Measurements from ENCODE around the gene SYT7. TPM values are rescaled to one million over a fixed set of nuclear protein-coding genes. Genes with fewer than 3 reads are reported as not detected.
"Not testable (repeated sequence)": the region's sequence is repeated elsewhere in the genome, so short reads cannot be mapped to it uniquely, and the experiment has no call there.

The SYT7 gene, protein sequence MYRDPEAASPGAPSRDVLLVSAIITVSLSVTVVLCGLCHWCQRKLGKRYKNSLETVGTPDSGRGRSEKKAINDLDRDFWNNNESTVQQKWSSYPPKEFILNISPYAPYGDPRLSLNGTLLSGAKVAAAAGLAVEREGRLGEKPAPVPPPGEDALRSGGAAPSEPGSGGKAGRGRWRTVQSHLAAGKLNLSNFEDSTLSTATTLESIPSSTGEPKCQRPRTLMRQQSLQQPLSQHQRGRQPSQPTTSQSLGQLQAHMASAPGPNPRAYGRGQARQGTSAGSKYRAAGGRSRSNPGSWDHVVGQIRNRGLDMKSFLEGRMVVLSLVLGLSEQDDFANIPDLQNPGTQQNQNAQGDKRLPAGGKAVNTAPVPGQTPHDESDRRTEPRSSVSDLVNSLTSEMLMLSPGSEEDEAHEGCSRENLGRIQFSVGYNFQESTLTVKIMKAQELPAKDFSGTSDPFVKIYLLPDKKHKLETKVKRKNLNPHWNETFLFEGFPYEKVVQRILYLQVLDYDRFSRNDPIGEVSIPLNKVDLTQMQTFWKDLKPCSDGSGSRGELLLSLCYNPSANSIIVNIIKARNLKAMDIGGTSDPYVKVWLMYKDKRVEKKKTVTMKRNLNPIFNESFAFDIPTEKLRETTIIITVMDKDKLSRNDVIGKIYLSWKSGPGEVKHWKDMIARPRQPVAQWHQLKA
- total RNA-seq (2014; rRNA removed; shearing (Covaris generic)) = 0.29 and 0.47 TPM in 2 replicates
- 0.63 and 1.0 TPM in 2 replicates for polyA plus RNA-seq (2014; cell fraction: nucleus; rRNA removed)

DNA sequence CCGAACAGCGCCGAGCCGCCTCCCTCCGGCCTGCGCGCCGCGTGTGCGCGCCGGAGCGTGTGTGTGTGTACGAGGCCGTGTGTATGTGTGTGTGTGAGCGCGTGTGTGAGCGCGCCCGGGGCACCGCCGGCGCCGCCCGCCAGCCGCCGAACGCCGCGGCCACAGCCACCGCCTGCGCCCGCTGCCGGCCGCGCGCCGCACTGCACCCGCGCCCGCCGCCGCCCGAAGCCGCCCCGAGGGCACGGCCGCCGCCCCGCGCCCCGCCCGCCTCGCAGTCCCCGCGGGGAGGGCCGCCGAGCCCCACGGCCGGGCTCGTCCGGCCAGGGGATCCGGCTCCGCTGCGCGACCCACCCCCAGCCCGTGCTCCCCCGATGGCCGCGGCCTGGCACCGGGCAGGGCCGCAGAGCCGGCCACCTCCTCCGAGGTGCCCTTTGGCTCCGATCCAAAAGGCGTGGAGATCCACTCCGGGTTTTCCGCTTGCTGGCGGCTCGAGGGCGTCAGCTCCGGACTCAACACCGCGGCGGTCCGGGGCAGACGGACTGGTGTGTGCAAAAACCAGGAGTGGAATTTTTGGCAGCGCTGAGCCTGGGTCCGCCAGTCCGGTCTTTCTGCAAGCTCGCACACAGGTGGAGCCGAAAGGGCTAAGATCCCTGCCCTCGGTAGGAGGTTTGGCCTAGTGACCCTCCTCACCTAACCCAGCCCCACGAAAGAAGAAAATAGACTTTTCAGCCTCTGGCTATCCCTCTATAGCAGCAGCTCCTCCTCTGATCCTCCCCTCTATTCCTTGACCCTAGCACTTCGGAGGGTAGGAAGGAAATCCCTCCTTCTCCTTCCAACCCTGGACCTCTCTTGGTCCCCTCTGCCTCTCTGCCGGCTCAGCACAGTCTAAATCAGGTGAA lies at the start of gene SYT7:
SYT7 (minus strand) TSS at position 47 of the 899 bp plus-strand sequence. CDS start 256 bp downstream, outside the sequence.
- DNase-seq (ENCODE audit: extremely low read depth, low read depth) = peak; percentile 85

DNA sequence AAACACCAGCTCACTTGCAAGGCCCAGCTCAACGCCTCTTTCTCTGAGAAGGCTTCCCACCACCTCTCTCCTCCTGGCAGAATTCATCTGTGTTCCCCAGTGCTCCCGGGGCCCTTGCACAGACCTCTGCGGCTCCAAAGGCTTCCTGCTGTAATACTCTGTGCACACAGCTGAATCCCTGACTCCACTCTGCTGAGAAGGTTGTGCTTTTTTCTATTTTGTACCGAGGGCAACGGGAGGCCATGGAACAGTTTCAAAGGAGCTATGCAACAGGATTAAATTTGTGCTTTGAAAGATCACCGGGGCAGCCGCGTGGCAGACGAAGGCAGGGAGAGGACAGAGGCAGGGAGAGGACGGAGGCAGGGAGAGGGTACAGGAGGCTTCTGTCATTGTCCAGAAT lies 49.2 kb upstream of the SYT7 start:
- DNase-seq (ENCODE audit: extremely low read depth, low read depth) = no peak

DNA sequence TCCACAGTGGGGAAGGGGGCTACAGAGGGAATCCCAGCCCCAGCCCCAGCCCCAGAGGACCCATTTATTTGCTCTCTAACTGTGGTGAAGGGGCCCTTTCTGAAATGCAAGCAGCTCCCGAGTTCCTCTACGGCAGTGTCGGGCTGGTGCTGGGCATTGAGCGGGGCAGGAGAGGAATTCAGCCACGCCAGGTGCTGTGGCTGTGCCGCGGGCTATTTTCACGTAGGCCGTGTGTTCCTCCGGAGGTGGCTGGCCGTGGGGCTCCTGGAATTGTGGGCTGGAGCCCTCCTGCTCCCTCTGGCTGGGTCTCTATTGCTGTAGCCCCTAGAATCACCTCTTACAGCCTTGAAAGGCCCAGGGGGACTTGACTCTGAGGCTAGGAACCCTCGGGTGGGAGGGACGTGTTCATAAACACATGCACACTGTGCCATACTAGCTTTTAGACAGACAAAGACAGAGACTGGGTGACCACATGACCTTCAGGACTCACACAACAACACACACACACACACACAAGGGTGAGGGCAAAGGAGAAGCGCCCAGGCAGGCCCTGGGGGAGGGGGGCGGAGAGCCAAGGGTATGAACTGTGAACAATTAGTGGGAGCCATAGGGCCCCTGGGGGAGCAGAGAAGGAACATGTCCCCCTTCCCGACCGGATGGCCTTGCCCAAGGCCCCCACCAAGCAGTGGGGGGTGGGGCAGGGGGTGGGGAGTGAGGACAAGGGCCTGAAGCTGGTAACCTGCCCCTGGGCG lies 48.4 kb upstream of the SYT7 start:
- DNase-seq (ENCODE audit: extremely low read depth, low read depth) = no peak

DNA sequence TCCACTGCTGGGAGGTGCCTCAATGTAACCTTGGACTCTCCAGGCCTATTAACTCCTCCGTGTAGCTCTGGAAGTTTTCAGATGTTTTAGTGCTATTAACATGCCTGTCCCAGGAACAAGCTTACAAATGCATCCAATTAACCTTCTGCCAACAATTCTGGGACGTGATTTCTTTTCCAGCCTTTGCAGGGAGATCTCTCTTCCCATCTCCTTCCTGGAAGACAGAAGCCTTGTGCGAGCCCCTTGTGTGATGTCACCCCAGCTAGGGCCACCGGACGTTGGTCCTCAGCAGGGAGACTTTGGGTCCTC lies 47.7 kb upstream of the SYT7 start:
- DNase-seq (ENCODE audit: extremely low read depth, low read depth) = no peak

DNA sequence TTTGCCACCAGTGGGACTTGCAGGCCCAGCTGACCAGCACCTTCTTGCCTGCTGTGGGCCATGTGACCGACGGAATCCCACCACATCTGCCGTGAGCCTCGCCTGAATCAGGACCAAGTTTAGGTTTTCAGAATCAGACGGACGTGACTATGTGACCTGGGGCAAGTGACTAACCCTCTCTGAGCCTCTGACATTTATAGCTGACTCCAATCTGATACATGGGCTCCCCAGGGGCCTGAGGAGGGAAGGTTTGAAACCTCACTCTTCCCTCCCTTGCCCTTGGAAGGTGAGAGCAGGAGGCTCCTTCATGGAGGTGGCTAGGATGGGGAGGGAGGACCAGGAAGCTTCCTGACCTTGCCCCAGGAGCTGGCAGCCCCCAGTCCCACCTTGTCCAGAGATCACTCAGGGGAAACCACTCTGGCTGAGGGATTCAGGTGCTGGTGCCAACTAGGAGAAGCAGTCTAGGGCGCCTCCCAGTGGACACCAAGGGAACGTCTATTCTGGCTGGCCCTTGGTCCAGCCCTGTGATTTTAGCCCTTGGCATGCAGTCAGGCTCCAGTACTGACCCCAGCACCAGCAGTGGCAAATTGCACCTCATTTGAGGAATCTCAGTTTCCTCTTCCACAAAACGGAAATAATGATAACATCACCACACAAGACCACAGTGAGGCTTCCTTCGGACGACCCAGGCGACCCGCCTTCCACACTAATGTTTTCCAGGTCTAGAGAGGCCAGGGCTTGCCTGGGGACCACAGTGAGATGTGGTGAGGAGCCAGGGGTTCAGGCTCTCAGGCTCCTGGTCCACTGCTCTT lies 47.2 kb upstream of the SYT7 start:
- DNase-seq (ENCODE audit: extremely low read depth, low read depth) = peak; percentile 11

DNA sequence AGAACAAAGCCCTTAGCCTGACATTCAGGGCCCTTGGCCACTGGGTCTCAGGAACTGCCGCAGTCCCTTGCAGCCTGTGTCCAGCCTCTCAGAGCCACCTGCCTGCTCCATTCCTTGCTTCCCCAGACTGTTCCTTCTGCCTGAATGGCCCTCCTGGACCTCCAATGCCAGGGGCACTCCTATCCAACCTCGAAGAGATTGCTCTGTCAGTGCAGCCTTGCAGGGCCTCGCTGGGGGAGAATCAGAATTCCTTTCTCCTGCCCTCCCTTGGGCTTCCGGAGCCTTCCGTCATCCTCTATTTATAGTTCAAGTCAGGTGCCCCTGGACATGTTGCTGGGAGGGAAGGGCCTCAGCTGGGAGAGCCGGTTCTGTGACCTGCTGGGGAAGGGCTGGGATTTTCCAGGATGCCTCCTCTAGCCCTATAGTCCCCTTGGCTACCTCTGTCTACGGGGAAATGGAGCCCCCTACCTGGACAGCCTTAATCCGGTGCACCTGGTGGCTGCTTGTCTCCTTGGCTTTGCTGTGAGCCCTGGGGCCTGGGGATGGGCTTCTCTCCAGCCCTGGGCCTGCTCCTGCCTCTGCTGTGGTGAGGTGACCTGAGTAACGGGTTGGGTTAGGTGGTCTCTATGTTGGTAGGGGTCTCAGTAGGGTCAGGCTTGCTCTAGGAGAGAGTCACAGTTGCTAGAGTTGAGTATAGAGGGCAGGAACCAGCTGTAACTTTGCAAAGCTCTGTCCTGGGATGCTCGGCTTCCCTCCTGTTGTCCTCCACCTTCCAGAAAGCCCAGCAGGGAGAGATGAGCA lies 45.9 kb upstream of the SYT7 start:
- DNase-seq (ENCODE audit: extremely low read depth, low read depth) = no peak

DNA sequence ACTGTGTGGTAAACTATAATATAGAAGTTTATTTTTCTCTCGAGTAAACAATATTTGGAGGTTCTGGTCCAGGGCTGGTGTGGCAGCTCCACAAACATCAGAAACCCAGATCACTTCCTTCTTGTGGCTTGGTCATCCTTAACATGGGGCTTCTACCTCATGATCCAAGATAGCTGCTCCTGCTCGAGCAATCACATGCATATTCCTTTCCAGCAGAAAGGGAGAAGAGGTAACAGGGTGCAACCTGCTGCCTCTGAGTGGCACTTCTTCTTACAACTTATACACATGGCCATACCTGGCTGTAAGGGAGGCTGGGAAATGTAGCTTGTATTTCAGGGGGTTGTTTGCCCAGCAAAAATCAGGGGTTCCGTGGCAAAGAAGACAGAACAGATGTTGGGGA lies 44.6 kb upstream of the SYT7 start:
- no peak for DNase-seq (ENCODE audit: extremely low read depth, low read depth)

DNA sequence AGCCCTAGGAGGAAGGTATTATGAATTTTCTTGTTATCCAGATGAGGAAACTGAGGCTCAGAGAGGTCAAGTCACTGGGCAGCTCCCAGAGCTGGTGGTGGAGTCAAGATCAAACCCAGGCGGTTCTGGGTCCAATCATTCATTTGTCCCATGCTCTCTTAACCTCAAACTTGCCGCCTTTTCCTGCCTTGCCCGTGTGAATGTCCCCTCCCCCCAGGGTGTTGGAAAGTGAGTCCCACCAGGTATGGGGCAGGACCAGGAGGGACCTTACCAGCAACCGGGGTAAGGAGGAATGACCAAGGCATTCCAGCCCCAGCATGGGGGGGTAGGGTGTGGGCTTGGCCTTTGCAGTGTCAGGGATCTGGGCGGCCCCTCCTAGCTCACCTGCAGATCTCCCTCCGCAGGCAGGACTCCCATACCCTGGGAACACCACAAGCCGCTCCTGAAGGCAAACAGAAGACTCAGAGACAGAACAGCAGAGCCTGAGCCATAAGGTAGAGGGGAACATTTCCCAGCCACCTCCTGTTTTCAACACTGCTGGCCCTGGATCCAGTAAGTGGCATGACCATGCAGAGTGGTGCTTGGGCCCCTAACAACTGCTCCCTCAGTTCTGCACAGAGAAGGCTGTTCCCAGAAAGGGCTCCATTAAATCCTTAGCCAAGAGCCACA lies 41.2 kb upstream of the SYT7 start:
- no peak for DNase-seq (ENCODE audit: extremely low read depth, low read depth)

DNA sequence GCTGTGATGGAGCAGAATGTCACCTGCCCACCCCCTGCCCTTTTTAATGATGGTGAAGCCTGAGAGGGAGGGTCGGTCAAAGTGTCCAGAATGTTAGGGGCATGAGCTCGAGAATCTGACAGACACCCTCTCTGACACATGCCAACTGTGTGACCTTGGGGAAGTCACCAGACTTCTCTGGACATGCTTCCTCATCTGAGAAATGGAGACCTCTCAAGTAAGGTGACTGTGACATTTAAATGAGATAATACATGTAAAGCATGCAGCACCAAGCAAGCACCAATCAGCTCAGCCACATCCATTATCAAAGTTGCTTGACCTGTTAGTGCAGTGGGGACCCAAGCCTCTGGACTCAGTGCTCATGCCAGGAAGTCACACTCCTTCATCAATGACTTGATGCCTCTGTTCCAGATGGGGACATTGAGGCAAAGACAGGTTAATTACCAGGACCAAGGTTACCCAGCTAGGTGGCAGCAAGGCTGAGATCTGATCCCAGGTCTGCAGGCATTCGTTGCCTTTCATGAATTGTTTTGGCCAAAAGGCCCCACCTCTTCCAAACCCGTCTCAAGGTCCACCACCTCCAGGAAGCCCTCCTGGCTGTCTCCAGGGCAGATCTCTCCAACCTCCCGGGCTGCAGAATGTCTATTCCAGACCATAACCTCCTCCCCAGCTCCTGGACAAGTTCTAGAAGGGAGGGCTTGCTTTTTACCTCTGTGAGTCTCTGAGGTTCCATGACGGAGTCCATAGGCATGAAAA lies 38.8 kb upstream of the SYT7 start:
- DNase-seq (ENCODE audit: extremely low read depth, low read depth) = no peak

DNA sequence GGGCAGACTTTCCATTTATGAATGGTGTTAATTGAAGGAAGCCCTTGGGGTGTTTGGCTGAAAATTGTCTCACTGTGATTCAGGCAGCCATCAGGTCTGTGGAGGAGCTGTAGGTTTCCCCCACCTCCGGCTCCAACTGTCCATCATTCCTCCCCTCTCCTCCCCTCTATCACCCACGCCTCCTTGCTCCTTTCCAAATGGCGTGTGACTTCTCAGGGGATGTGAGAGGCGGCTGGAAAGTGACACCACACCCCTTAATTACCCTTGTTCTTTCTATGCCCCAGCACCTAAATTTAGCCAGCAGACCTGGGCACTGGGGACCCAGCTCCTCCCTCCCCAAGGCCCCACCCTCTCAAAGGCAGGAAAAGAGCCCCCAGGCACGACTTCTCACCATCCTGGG lies 38.1 kb upstream of the SYT7 start:
- DNase-seq (ENCODE audit: extremely low read depth, low read depth) = no peak

DNA sequence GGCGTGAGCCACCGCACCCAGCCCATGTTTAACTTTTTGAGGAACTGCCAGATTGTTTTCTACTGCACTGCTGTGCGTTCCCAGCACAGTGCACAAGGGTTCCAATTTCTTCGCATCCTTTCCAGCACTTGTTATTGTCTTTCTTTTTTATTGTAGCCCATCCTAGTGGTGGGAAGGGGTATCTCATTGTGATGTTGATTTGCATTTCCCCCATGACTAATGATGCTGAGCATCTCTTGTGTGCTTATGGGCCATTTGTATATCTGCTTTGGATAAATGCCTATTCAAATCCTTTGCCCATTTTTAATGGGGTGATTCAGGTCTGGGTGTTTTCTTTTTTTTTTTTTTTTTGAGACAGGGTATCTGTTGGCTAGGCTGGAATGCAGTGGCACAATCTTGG lies 36.6 kb upstream of the SYT7 start:
- DNase-seq (ENCODE audit: extremely low read depth, low read depth) = no peak

DNA sequence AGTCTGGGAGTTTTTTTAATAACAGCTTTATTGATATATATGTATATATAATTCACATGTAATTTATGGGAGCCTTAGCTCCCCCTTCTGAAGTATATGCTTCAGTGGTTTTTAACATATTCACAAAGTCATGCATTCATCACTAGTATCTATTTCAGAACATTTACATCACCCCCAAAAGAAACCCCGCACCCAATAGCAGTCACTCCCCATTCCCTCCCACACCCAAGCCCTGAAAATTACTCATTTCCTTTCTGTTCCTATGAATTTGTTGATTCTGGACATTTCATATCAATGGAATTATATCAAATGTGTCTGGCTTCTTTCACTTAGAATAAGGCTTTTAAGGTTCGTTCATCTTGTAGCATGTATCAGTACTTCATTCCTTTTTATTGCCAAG lies 35.6 kb upstream of the SYT7 start:
- DNase-seq (ENCODE audit: extremely low read depth, low read depth) = no peak

DNA sequence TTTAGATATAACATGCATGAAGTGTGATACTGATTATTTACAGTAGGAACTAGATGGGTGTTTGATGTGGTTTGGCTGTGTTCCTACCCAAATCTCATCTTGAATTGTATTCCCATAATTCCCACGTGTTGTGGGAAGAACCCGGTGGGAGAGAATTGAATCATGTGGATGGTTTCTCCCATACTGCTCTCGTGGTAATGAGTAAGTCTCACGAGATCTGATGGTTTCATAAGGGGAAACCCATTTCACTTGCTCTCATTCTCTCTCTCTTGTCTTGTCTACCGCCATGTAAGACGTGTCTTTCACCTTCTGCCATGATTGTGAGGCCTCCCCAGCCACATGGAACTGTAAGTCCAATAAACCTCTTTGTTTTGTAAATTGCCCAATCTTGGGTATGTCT lies 33.9 kb upstream of the SYT7 start:
- not testable (repeated sequence) for DNase-seq (ENCODE audit: extremely low read depth, low read depth)

DNA sequence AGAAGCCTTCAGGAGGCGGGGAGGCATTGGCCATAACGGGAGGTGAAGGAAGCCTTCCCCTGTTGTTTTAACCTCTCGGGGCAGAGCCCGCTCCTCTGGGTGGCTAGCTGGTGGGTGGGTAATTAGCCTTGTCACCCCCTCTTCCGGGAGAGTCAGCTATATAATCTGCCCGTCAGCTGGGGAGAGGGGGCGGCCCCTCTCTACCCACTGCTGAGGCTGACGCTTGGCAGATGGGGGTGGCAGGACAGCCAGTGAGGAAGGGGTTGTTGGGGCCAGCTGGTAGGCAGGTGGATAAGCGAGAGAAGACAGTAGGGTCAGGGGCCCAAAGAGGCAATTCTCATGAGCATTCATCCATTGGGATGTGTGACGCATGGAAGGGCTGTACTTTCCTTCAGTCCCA lies 33.0 kb upstream of the SYT7 start:
- no peak for DNase-seq (ENCODE audit: extremely low read depth, low read depth)

DNA sequence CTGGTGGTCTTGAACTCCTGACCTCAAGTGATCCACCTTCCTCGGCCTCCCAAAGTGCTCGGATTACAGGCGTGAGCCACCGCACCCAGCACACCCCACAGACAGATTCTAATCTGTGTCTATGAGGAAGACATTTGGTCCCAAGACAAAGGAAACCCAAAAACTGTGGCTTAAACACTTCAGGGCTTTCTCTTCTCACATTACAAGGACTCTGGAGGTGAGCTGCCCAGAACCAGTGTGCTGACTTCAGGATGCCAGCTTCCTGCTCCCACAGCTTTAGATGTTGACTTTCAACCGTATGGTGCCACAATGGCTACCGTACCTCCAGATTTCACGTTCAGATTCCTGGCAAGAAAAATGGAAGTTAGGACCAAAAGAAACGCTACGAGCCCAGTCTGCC lies 32.2 kb upstream of the SYT7 start:
- DNase-seq (ENCODE audit: extremely low read depth, low read depth) = no peak

DNA sequence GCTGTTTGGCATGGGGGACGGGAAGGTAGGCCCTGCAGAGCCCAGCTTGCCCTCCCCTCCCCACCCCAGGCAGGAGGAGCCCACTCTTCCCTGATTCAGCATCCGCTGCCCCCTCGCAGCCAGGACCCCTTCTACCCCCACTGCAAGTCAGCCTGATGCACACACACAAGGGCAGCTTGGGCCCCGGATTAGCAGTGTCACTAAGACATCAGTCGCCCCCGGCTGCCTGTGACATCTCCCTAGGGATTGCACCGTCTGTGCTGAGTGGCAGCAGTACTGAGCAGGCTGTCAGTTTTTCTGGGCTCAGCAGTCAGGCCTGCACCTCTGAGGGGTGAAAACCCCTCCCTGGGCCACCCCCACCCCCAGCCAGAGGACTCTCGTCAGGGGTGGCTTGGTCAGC lies 30.4 kb upstream of the SYT7 start:
- DNase-seq (ENCODE audit: extremely low read depth, low read depth) = no peak

DNA sequence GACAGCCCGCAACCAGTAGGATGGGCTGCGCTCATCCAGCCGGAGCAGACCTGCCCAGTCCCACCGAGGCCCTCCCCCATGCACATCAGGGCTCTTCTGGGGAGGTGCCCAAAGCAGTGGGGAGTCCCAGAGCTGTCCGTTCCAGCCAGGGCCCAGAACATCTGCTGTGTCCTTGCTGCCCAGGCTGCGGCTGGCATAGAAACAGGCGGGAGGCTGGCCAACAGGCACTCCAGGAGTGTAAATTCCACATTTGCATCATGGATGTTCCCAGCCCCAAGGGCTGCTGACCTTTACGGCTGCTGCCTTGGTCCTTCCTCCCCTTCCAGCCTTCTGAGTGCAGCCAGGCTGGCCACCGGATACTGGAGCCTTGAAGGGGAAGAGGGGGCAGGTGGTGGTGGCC lies 30.0 kb upstream of the SYT7 start:
- no peak for DNase-seq (ENCODE audit: extremely low read depth, low read depth)

DNA sequence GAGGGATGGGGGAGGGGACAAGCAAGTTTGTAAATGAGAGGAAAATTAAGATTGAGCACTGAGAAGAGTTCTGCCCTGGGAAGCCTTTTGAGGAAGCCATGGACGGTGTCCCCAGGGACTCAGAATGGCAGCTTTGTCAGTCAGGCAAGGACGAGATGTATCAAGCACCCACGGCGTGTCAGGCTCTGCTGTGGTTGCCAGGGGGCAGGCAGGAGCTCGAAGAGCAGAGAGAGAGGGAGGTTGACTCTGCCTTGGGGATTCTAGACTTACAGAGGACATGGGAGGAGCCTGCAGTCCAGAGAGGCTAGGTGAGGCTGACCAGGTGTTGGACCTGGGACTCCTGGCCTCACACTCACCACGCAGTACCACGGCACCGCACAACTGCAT lies 29.1 kb upstream of the SYT7 start:
- no peak for DNase-seq (ENCODE audit: extremely low read depth, low read depth)
